ENCODE data around the gene CHN2. TPM values are rescaled to one million over a fixed set of nuclear protein-coding genes. Genes with fewer than 3 reads are reported as not detected.

Gene CHN2
- total RNA-seq (ENCODE audit: low replicate concordance): 1.2 and 2.2 TPM in 2 replicates

GRCh38 chr7:29194594-29195427, at the start of gene CHN2:
TSS of gene CHN2 (plus strand) at chr7:29194775.

GRCh38 chr7:29146057-29146706, 48.4 kb upstream of the CHN2 start, which contains the start of gene CPVL:
TSS of gene CPVL (minus strand) at chr7:29146537. CDS start at chr7:29121061, 25,476 bp downstream.

Other genes with a start within 250 kb of the CHN2 start
- gene TRIL, start 236.4 kb upstream of the CHN2 start, total RNA-seq (ENCODE audit: low replicate concordance): 0.45 and 1.1 TPM in 2 replicates
- 0.08 and 1.9 TPM in 2 replicates for gene CPVL, start 48.2 kb upstream of the CHN2 start, total RNA-seq (ENCODE audit: low replicate concordance)

Data from smooth muscle cell of the coronary artery (primary cell).